ENCODE results near the gene KLHL30. TPM values are rescaled to one million over a fixed set of nuclear protein-coding genes. Genes with fewer than 3 reads are reported as not detected.

KLHL30 gene
- total RNA-seq (2021) = not detected in 2 replicates
- long read RNA-seq = 0 reads

- no peak within 1 kb of the TSS for H4K5ac ChIP-seq (ENCODE audit: insufficient read length, low read depth, low read length)
- no CpG with 5 or more reads among the region's 22 CpGs for WGBS (ENCODE audit: extremely low coverage, insufficient read length, low lambda C conversion rate)
- H3K4ac ChIP-seq (ENCODE audit: low read depth, low read length) = no peak within 1 kb of the TSS
- H3K9me3 ChIP-seq (ENCODE audit: control insufficient read depth, low read depth, low read length) = no peaks in the 10 kb centered on the region
- no peak within 1 kb of the TSS for H3T11ph ChIP-seq (ENCODE audit: low read length)
- H2BK12ac ChIP-seq (ENCODE audit: insufficient read length, low read depth, low read length) = no peak within 1 kb of the TSS
- Mint-ChIP-seq H3K9me3 (no peaks in the 10 kb centered on the region), H3K4me1 (no peaks in the 10 kb centered on the region), H3K27me3 (ENCODE audit: low read depth) (no peaks in the 10 kb centered on the region; the same call in 1 of the 2 replicates), H3K27ac (peak within 1 kb of the TSS in 1 of 3 experiments; percentile 85; a peak in 1 of 7 replicates), H3K4me3 (no peak within 1 kb of the TSS), H3K36me3 (ENCODE audit: insufficient read depth in 1 of 3, low read depth in 3 of 3) (no peaks in the 10 kb centered on the region)
- H3K56ac ChIP-seq (ENCODE audit: insufficient read length, low read depth, low read length) = no peak within 1 kb of the TSS
- no peak within 1 kb of the TSS for H2AK5ac ChIP-seq (ENCODE audit: insufficient read length, low read length)
- no peak within 1 kb of the TSS for H3K9ac ChIP-seq (ENCODE audit: extremely low read depth, insufficient read length, low read length)
- H4K20me1 ChIP-seq (ENCODE audit: control insufficient read depth, insufficient read depth, insufficient read length) = peaks cover 2% of the 10 kb centered on the region
- H3K23me2 ChIP-seq (ENCODE audit: insufficient read length, low read depth, low read length, poor library complexity, severe bottlenecking) = no peaks in the 10 kb centered on the region
- TF ChIP-seq CTCF (conservative IDR thresholded peaks at IDR 0.05) = no peak
- H3K18ac ChIP-seq (ENCODE audit: insufficient read length, low read depth, low read length) = no peak within 1 kb of the TSS
- no peak within 1 kb of the TSS for H3K14ac ChIP-seq (ENCODE audit: insufficient read depth, low read length)
- H3K4me1 ChIP-seq (ENCODE audit: insufficient read depth, low read length) = no peaks in the 10 kb centered on the region
- H2BK20ac ChIP-seq (ENCODE audit: low read depth, low read length, poor library complexity, severe bottlenecking) = no peak within 1 kb of the TSS
- H3K27ac ChIP-seq (ENCODE audit: insufficient read length, low read depth, low read length) = no peak within 1 kb of the TSS
- no peak within 1 kb of the TSS for H4K8ac ChIP-seq (replicated peaks; ENCODE audit: insufficient read length, low read depth, low read length)
- H3K79me2 ChIP-seq (ENCODE audit: insufficient read depth, low read length) = no peaks in the 10 kb centered on the region
- no peak for DNase-seq
- H2AFZ ChIP-seq (ENCODE audit: low read length) = no peak within 1 kb of the TSS
- no peak within 1 kb of the TSS for H3K4me2 ChIP-seq (ENCODE audit: insufficient read depth, insufficient read length, low read length)
- no peaks in the 10 kb centered on the region for H3K27me3 ChIP-seq (ENCODE audit: insufficient read depth, low read length)
- no peak within 1 kb of the TSS for H2BK120ac ChIP-seq (ENCODE audit: low read depth, low read length, poor library complexity, severe bottlenecking)
- H4K91ac ChIP-seq (ENCODE audit: insufficient read length, low read depth, low read length) = no peak within 1 kb of the TSS
- H3K79me1 ChIP-seq (ENCODE audit: insufficient read depth, low read depth, low read length, poor library complexity, severe bottlenecking) = no peaks in the 10 kb centered on the region
- H2BK15ac ChIP-seq (ENCODE audit: low read depth, low read length) = no peak within 1 kb of the TSS
- H2BK5ac ChIP-seq (ENCODE audit: insufficient read length, low read length) = no peak within 1 kb of the TSS
- no peak within 1 kb of the TSS for H3K23ac ChIP-seq (ENCODE audit: insufficient read length, low read depth, low read length)
Measured at GRCh38 chr2:238138331-238139195, at the start of gene KLHL30. TSS of gene KLHL30 (plus strand) at chr2:238138668. CDS start at chr2:238140755, 2,087 bp downstream.
